CD4-positive, alpha-beta T cell treated with Interleukin-21 for 1 hour (primary cell): ENCODE measurements around the gene IRAK3.
A peak's percentile ranks its signal among the peaks of the same experiment; 100 is the strongest.

Experiments used
- DNase-seq: peaks from one replicate; pipeline ENCODE4 v3.0.0-alpha.2; 2020

Gene IRAK3

GRCh38 chr12:66268562-66268961 lies 79.5 kb downstream of the IRAK3 start:
- DNase-seq = peak; percentile 5

- DNase-seq = no peak
Observed at GRCh38 chr12:66269142-66269541, 80.1 kb downstream of the IRAK3 start.

- peak; percentile 66 for DNase-seq
Observed at GRCh38 chr12:66269757-66270383, 80.9 kb downstream of the IRAK3 start.

GRCh38 chr12:66270613-66271012 lies 81.6 kb downstream of the IRAK3 start:
- no peak for DNase-seq

- no peak for DNase-seq
Observed at GRCh38 chr12:66272650-66273049, 83.6 kb downstream of the IRAK3 start.

- no peak for DNase-seq
Observed at GRCh38 chr12:66273147-66273546, 84.1 kb downstream of the IRAK3 start.

- no peak for DNase-seq
Observed at GRCh38 chr12:66275040-66275439, 86.0 kb downstream of the IRAK3 start.

GRCh38 chr12:66279123-66279712 lies 90.2 kb downstream of the IRAK3 start:
- DNase-seq = peak; percentile 66

- no peak for DNase-seq
Observed at GRCh38 chr12:66280561-66280960, 91.5 kb downstream of the IRAK3 start.

GRCh38 chr12:66282244-66282643 lies 93.2 kb downstream of the IRAK3 start:
- DNase-seq = no peak

GRCh38 chr12:66287275-66287674 lies 98.3 kb downstream of the IRAK3 start:
- no peak for DNase-seq

- peak; percentile 84 for DNase-seq
Observed at GRCh38 chr12:66288121-66288520, 99.1 kb downstream of the IRAK3 start.

GRCh38 chr12:66289485-66289884 lies 100.5 kb downstream of the IRAK3 start:
- DNase-seq = no peak

GRCh38 chr12:66290716-66291200 lies 101.7 kb downstream of the IRAK3 start:
- DNase-seq = peak; percentile 52

- no peak for DNase-seq
Observed at GRCh38 chr12:66296176-66296683, 107.2 kb downstream of the IRAK3 start.

- no peak for DNase-seq
Observed at GRCh38 chr12:66297080-66297479, 108.1 kb downstream of the IRAK3 start.

- DNase-seq = no peak
Observed at GRCh38 chr12:66297923-66298322, 108.9 kb downstream of the IRAK3 start.

- peak; percentile 97 for DNase-seq
Observed at GRCh38 chr12:66301944-66302826, 113.2 kb downstream of the IRAK3 start, which contains the start of gene HELB. Gene HELB (plus strand): TSS chr12:66302493. CDS start chr12:66302604, 111 bp downstream.

- no peak for DNase-seq
Observed at GRCh38 chr12:66302827-66303169, 113.8 kb downstream of the IRAK3 start.

- DNase-seq = peak; percentile 76
Observed at GRCh38 chr12:66303316-66303804, 114.3 kb downstream of the IRAK3 start.
